ENCODE measurements around the gene RIT2. TPM values are rescaled to one million over a fixed set of nuclear protein-coding genes. Genes with fewer than 3 reads are reported as not detected.

The RIT2 gene
- total RNA-seq, 1 donor from 2014 or later: not detected

GRCh38 chr18:43134876-43135275 lies 19.4 kb upstream of the RIT2 start:
- no peak overlapping the region for H3K27ac Mint-ChIP-seq (ENCODE audit: unreplicated experiment)
- TF ChIP-seq CTCF (IDR thresholded peaks at IDR 0.05; ENCODE audit: partially characterized antibody, unreplicated experiment): no peak
- no peaks in the 10 kb centered on the region for H3K27me3 Mint-ChIP-seq (ENCODE audit: unreplicated experiment)
- no peak overlapping the region for H3K4me3 Mint-ChIP-seq (ENCODE audit: unreplicated experiment)
- no peak for DNase-seq
- peaks cover 2% of the 10 kb centered on the region for H3K9me3 Mint-ChIP-seq (ENCODE audit: unreplicated experiment)
- no peaks in the 10 kb centered on the region for H3K4me1 Mint-ChIP-seq (ENCODE audit: low read depth, unreplicated experiment)
- no peaks in the 10 kb centered on the region for H3K36me3 Mint-ChIP-seq (ENCODE audit: unreplicated experiment)

GRCh38 chr18:43130716-43131260 lies 15.3 kb upstream of the RIT2 start:
- no peak for TF ChIP-seq CTCF (IDR thresholded peaks at IDR 0.05; ENCODE audit: partially characterized antibody, unreplicated experiment)
- no peak overlapping the region for H3K4me3 Mint-ChIP-seq (ENCODE audit: unreplicated experiment)
- H3K4me1 Mint-ChIP-seq (ENCODE audit: low read depth, unreplicated experiment): no peaks in the 10 kb centered on the region
- no peaks in the 10 kb centered on the region for H3K36me3 Mint-ChIP-seq (ENCODE audit: unreplicated experiment)
- H3K27me3 Mint-ChIP-seq (ENCODE audit: unreplicated experiment): no peaks in the 10 kb centered on the region
- no peak for DNase-seq
- no peak overlapping the region for H3K27ac Mint-ChIP-seq (ENCODE audit: unreplicated experiment)
- H3K9me3 Mint-ChIP-seq (ENCODE audit: unreplicated experiment): no peaks in the 10 kb centered on the region

- no peaks in the 10 kb centered on the region for H3K36me3 Mint-ChIP-seq (ENCODE audit: unreplicated experiment)
- DNase-seq: no peak
- no peak overlapping the region for H3K27ac Mint-ChIP-seq (ENCODE audit: unreplicated experiment)
- TF ChIP-seq CTCF (IDR thresholded peaks at IDR 0.05; ENCODE audit: partially characterized antibody, unreplicated experiment): no peak
- no peaks in the 10 kb centered on the region for H3K27me3 Mint-ChIP-seq (ENCODE audit: unreplicated experiment)
- no peak overlapping the region for H3K4me3 Mint-ChIP-seq (ENCODE audit: unreplicated experiment)
- H3K9me3 Mint-ChIP-seq (ENCODE audit: unreplicated experiment): no peaks in the 10 kb centered on the region
- H3K4me1 Mint-ChIP-seq (ENCODE audit: low read depth, unreplicated experiment): no peaks in the 10 kb centered on the region
Measured at GRCh38 chr18:43129946-43130524, 14.6 kb upstream of the RIT2 start.

GRCh38 chr18:43125471-43125870 lies 10.0 kb upstream of the RIT2 start:
- Mint-ChIP-seq H3K36me3 (ENCODE audit: unreplicated experiment) (no peaks in the 10 kb centered on the region), H3K4me1 (ENCODE audit: low read depth, unreplicated experiment) (no peaks in the 10 kb centered on the region), H3K9me3 (ENCODE audit: unreplicated experiment) (peaks cover 2% of the 10 kb centered on the region), H3K4me3 (ENCODE audit: unreplicated experiment) (no peak overlapping the region), H3K27ac (ENCODE audit: unreplicated experiment) (no peak overlapping the region), H3K27me3 (ENCODE audit: unreplicated experiment) (no peaks in the 10 kb centered on the region)
- no peak for TF ChIP-seq CTCF (IDR thresholded peaks at IDR 0.05; ENCODE audit: partially characterized antibody, unreplicated experiment)
- DNase-seq: no peak

GRCh38 chr18:43122955-43123354 lies 7.5 kb upstream of the RIT2 start:
- DNase-seq: no peak
- no peak overlapping the region for H3K4me3 Mint-ChIP-seq (ENCODE audit: unreplicated experiment)
- TF ChIP-seq CTCF (IDR thresholded peaks at IDR 0.05; ENCODE audit: partially characterized antibody, unreplicated experiment): no peak
- H3K27me3 Mint-ChIP-seq (ENCODE audit: unreplicated experiment): no peaks in the 10 kb centered on the region
- no peak overlapping the region for H3K27ac Mint-ChIP-seq (ENCODE audit: unreplicated experiment)
- H3K36me3 Mint-ChIP-seq (ENCODE audit: unreplicated experiment): no peaks in the 10 kb centered on the region
- H3K4me1 Mint-ChIP-seq (ENCODE audit: low read depth, unreplicated experiment): peaks cover 5% of the 10 kb centered on the region
- H3K9me3 Mint-ChIP-seq (ENCODE audit: unreplicated experiment): peaks cover 2% of the 10 kb centered on the region
